HepG2 (cell line): ENCODE measurements around the gene MBD3. TPM values are rescaled to one million over a fixed set of nuclear protein-coding genes. Genes with fewer than 3 reads are reported as not detected.
A peak's percentile ranks its signal among the peaks of the same experiment; 100 is the strongest.

Experiments
- KIAA2018 ChIP-seq: sonication (generic); formaldehyde crosslinking; IDR thresholded peaks from 2 replicates; pipeline ENCODE4 v1.5.0; 2020; ENCODE audit warnings: mild to moderate bottlenecking, missing genetic modification reagents, borderline replicate concordance
- LCORL ChIP-seq, 2 experiments: fragments of 450-650 bp in 1 of 2; sonication (generic) in 1 of 2; formaldehyde crosslinking in 1 of 2; IDR thresholded peaks; 2 replicates each; pipeline versions ENCODE4 v1.5.0 to v1.6.1; 2017 to 2020; ENCODE audit warnings: antibody characterized with exemption in 1 of 2, missing genetic modification reagents in 1 of 2
- RXRB ChIP-seq: IDR thresholded peaks from 2 replicates; pipeline ENCODE4 v1.6.1; 2016; ENCODE audit warnings: borderline replicate concordance, missing genetic modification reagents, missing compliant biosample characterization
- SMAD3 ChIP-seq: sonication (generic); formaldehyde crosslinking; IDR thresholded peaks from 2 replicates; pipeline ENCODE4 v1.4.0; 2020; ENCODE audit warnings: missing genetic modification reagents
- SNRNP70 ChIP-seq: fragments of 200-400 bp; formaldehyde crosslinking; IDR thresholded peaks from 2 replicates; pipeline ENCODE4 v1.6.1; 2017; ENCODE audit warnings: mild to moderate bottlenecking, low read depth, low read length, moderate library complexity
- ZBTB39 ChIP-seq: sonication (generic); formaldehyde crosslinking; IDR thresholded peaks from 2 replicates; pipeline ENCODE4 v1.5.0; 2020; ENCODE audit warnings: missing genetic modification reagents
- ZNF318 ChIP-seq: sonication (generic); formaldehyde crosslinking; IDR thresholded peaks from 2 replicates; pipeline ENCODE4 v1.4.0; 2020; ENCODE audit warnings: mild to moderate bottlenecking, missing genetic modification reagents
- ZNF737 ChIP-seq: sonication (generic); formaldehyde crosslinking; IDR thresholded peaks from 2 replicates; pipeline ENCODE4 v1.5.0; 2020; ENCODE audit warnings: missing genetic modification reagents, mild to moderate bottlenecking, borderline replicate concordance
- polyA plus RNA-seq, 8 experiments: library from polyadenylated mRNA; depleted of rRNA in 3 of 8; stranded (reverse) in 7 of 8; unstranded in 1 of 8; fragments of >200 nt; fragmentation: Illumina TruSeq in 4 of 8; extraction: Trizol in 4 of 8; gene quantifications; 2 replicates each; pipeline versions ENCODE4 v1.2.1 to v1.2.3, GENCODE V29; 2011 to 2016; ENCODE audit warnings: low read depth in 4 of 8, missing spikeins in 1 of 8, mixed read lengths in 1 of 8; ENCODE audit not compliant: insufficient read depth in 1 of 8
- total RNA-seq, 5 experiments: library from RNA; depleted of rRNA; stranded (reverse); fragments of >200 nt; fragmentation: Illumina TruSeq; extraction: Trizol; gene quantifications; 2 replicates each; pipeline ENCODE4 v1.2.3, GENCODE V29; 2016; ENCODE audit warnings: low read depth in 1 of 5

The MBD3 gene
- total and polyA plus RNA-seq, 2 of the 13 experiments (the other 11 are each of a cell fraction or from before 2014, with no cell fraction given) = 21.2 to 76.9 TPM

GRCh38 chr19:1605236-1606137 is 12.8 kb upstream of the MBD3 start, which contains the start of gene UQCR11 (continued):
- no peak for TF ChIP-seq ZBTB39 (CRISPR knock-in tag)
- TF ChIP-seq RXRB (CRISPR knock-in tag) = peak; percentile 49; the same call in 1 of the 2 replicates
- no peak for TF ChIP-seq LCORL (IDR thresholded peaks at IDR 0.05)
- TF ChIP-seq LCORL (CRISPR knock-in tag; IDR thresholded peaks at IDR 0.05) = peak; percentile 59; the same call in 1 of the 2 replicates
- no peak for TF ChIP-seq KIAA2018
- peak; percentile 13 for TF ChIP-seq SMAD3 (CRISPR knock-in tag)
- TF ChIP-seq ZNF737 = 0 out of 2 replicates have a peak, but pooled peaks have one; percentile 53
- no peak for TF ChIP-seq ZNF318 (CRISPR knock-in tag)
- no peak for TF ChIP-seq SNRNP70
